ENCODE results near the gene SNX8.

The SNX8 gene

DNA sequence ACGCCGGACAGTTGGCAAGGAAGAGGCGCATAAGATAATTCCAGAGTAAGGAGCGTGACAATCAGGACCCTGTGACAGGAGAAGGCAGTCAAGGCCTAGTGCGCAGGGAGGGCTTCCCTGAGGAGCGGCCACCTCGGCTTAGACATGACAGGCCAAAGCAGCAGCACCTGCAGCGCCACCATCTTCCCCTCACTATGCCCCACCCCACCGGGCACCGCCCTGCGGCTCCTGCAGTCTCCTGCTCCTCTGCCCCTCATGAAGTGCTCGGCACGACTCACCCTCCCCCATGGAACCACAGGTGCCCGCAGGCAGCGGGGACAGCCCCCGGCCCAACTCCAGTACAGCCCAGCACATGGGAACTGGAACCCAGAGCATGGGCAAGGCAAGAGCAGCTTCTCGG is 93.3 kb downstream of the SNX8 start:
- DNase-seq (ENCODE audit: low spot score), result no peak

- no peak for DNase-seq (ENCODE audit: low spot score)
Measured at GRCh38 chr7:2220506-2220905, 93.7 kb downstream of the SNX8 start.

- DNase-seq (ENCODE audit: low spot score), result no peak
Measured at GRCh38 chr7:2220030-2220429, 94.2 kb downstream of the SNX8 start.

DNA sequence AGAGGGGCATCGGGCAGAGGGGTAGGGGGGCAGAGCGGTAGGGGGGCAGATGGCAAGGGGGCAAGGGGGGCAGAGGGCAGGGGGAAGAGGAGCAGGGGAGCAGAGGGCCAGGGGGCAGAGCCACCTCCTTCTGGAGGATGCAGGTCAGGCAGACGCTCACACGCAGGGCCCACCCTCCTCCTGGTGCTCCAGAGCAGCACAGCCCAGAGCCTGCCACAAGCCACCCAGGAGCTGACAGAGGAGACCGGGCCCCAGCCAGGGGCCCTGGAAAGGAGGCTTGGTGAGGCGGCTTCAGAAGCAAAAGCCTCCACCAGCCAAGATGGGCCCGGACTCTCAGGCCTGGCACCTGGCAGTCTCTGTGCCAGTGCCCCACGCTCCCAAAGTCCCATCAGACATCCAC is 94.6 kb downstream of the SNX8 start:
- DNase-seq (ENCODE audit: low spot score), result no peak

GRCh38 chr7:2219136-2219535 is 95.1 kb downstream of the SNX8 start:
- no peak for DNase-seq (ENCODE audit: low spot score)

GRCh38 chr7:2218444-2218785 is 95.8 kb downstream of the SNX8 start:
- DNase-seq (ENCODE audit: low spot score), result no peak

DNA sequence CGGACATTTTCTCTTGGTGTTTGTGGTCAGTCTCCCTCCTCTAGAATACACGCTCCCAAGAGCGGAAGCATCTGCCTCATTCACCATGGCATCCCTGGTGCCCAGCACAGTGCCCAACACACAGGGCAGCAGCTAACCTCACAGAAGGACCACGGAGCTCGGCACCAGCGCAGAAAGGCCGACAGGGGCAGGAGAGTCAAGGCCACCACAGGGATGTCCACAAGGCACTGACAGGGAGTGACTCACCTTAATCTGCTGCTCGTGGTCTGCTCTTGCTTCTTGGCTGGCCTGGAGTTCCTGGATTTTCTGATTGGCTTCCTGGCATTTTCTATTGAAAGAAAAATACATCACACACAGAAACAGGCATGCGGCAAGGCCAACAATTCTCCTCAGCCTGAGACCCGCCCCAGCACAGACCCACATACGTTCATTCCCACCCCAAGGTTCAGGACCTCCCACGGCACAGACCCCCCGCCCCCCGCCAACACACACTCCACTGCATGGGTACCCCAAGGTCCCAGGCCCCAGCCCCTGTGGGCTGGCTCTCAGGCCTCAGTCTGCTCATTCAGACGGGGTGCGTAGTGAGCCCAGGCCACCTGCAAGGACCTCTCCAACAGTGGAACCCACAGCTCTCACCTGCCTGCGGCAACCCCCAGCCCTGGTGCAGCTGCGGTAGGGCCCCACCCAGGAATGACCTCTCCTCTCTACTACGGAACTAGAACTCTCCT is 96.4 kb downstream of the SNX8 start:
- no peak for DNase-seq (ENCODE audit: low spot score)

DNA sequence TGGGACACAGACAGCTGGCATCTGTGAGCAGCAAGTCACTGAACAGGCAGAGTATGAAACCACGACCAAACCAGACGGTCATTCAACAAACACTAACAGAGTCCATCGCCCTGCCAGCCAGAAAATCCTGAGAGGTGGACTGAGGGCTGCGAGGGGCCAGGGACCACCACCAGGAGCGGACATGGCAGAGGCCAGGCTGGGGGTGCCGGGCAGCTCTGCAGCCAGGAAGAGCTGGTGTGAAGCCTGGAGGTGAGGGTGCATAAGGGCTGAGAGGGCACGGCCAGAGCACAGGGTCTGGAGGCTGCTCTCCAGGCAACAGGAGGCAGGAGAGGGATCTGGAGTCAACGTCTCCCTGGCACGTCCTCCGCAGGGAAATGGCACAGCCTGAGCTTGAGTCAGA is 97.0 kb downstream of the SNX8 start:
- DNase-seq (ENCODE audit: low spot score), result no peak

GRCh38 chr7:2215851-2216250 is 98.4 kb downstream of the SNX8 start:
- no peak for DNase-seq (ENCODE audit: low spot score)

DNA sequence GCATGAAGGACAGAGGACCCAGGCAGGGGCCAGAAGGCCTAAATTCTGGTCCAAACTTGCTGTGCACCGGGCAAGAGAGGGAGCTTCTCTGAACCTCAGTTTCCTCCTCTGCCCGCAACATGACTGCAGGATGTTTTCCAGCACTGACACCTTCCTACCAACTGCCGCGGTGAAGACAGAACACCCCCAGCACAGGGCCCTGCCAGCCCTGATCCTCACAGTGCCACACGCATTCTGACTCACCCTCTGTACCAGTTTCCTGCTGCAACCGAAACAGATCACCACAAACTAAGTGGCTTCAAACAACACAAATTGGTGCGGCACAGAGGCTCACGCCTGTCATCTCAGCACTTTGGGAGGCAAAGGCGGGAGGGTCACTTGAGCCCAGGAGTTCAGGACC is 99.6 kb downstream of the SNX8 start:
- DNase-seq (ENCODE audit: low spot score), result no peak

DNA sequence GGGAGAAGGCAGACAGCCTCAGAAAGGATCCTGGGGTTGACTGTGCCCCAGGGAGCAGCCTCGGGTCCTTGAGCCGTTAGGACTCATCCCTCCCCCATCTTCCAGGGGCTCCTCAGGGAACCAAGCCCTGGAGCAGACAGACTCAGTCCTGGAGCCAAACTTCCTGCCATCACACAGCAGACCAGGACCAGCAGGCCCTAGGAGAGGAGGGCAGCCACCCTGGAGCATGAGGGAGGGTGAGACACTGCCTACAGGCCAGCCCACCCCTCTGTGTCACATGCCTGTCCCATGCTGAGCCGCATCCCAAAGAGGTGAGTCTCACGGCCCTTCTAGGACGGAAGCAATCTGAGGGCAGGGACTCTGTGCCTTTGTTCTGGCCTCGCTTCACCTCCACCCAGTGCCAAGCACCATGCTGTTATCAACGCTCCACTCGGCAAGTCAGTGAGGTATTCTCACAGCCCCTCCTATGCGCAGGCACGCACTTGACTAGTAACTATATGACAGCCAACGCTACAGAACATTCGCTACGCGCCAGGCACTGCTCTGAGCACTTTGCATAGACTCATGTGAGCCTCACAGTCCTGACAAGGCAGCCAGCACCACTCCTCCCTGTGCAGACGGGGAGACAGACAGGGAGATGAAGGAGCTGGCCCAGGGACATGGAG is 100.6 kb downstream of the SNX8 start:
- no peak for DNase-seq (ENCODE audit: low spot score)

- DNase-seq (ENCODE audit: low spot score), result no peak
Measured at GRCh38 chr7:2212906-2213305, 101.3 kb downstream of the SNX8 start.

DNA sequence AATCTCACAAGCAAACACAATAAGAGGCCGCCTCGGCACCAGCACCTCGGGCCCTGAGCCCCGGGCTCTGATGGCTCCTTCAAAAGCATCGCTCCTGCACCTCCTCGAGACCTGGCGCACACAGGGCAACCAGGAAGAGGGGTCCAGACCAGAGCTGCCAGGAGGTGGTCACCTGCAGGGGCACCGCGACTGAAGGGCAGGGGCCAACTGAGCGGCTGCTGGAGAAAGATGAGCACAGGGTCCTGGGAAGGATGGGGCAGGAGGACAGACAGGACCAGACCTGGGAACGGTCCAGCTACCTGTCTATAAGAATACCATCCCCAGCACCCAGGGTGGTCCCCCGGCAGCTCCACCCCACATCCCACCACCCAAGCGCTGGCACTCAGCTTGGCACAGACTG is 102.3 kb downstream of the SNX8 start:
- no peak for DNase-seq (ENCODE audit: low spot score)

DNA sequence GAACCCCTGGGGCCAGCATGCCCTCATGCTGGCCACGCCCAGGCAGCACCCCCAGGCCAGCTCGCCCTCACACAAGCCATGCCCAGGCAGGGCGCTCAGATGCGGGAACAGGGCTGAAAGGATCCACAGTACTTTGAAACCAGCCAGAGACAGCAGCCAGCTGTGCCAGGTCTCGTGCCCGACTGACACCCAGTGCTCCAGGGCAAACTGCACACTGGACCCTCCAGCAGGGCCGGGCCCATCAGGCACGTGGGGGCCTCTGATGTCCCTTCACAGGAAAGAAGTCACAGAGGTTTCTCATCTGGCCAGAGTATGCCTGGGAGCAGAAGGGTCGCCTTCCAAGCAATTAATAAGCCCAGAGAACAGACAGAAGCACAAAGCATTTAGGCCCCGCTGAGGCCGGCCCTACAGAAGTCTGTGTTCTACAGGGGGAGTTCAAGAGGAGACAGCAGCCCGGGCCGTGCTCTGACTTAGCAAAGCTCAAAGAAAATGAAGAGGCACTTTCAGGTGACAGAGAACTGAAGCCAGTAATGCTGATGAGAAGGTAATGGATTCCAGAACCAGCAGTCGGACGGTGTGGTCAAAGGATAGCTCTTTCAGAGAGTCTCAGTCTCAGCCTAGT is 102.9 kb downstream of the SNX8 start:
- DNase-seq (ENCODE audit: low spot score), result no peak

GRCh38 chr7:2210551-2211258 is 103.5 kb downstream of the SNX8 start:
- DNase-seq (ENCODE audit: low spot score), result no peak

- DNase-seq (ENCODE audit: low spot score), result no peak
Measured at GRCh38 chr7:2209961-2210323, 104.3 kb downstream of the SNX8 start.

GRCh38 chr7:2209146-2209960 is 104.9 kb downstream of the SNX8 start:
- DNase-seq (ENCODE audit: low spot score), result peak; percentile 54

DNA sequence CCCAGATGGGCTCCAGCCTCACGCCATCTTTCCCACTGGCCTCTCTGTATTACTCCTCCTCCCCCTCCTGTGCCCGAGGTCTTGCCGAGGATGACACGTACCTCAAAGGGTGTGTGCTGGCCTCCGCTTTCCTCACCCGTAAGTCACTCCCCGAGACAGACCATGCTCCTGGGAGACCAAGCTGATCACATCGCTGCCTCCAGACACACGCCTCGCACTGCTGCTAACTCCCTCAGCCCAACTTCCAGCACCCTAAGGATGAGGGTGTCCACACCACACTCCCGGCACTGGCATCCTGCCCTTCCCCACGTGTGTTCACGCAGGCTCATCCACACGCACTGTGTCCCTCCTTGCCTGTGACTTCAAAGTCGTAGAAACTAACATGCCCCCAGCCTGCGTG is 105.5 kb downstream of the SNX8 start:
- DNase-seq (ENCODE audit: low spot score), result no peak

- DNase-seq (ENCODE audit: low spot score), result no peak
Measured at GRCh38 chr7:2205036-2205780, 109.0 kb downstream of the SNX8 start.

DNA sequence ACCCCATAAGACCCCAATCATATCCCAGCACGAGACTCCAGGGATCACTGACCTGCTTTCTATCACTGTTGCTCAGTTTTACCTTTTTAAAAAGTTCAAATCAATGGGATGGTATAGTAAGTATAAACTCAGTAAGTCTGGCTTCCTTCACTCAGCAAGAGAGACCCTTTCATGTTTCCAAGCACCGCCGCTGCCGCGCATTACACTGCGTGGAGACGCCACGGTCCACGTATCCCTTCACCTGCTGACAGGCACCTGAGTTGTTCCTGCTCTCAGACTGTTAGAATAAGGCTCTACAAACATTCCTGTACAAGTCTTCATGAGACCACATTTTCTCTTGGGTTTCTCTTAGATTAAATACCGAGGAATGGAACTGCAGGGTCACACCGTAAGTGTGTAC is 109.8 kb downstream of the SNX8 start:
- DNase-seq (ENCODE audit: low spot score), result no peak

DNA sequence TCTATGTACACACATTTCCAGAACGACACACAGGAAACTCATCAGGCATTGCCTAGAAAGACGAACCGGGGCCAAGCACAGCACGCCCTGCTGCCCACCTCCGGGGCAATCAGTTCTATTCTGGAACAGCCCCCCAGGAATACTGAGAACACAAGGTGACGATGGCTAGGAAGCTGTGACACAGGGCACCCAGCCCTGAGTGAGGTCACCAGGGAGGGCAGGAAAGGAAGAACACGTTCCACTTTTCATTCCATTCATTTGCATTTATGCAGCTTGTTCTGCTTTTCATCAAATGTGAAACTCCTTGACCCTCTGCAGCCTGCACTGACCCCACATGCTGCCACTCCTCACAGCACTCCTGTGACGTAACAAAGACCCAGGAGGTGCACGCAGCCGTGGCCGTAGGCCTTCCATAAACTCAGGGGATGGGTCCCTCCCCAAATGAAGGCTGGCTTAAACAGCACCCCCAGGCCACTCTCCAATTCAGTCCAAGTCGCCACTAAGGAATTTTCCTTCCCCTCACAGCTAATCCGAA is 110.4 kb downstream of the SNX8 start:
- no peak for DNase-seq (ENCODE audit: low spot score)

Data from cerebellar cortex (tissue), 1 donor.